HG02981 (cell line): Measurements from ENCODE around the gene CDK1.

Source experiments
- ATAC-seq: cut with Tn5 transposase; IDR thresholded peaks from one replicate; pipeline ENCODE4 v1.9.1; 2021; ENCODE audit warnings: mild to moderate bottlenecking, moderate library complexity; ENCODE audit not compliant: unreplicated experiment

The CDK1 gene

GRCh38 chr10:60778214-60778970 lies at the start of gene CDK1:
TSS of gene CDK1 (plus strand) at chr10:60778478. CDS start at chr10:60780166, 1,688 bp downstream.
- peak; percentile 97 for ATAC-seq

GRCh38 chr10:60729106-60729505 lies 49.2 kb upstream of the CDK1 start:
- ATAC-seq = no peak

- peak; percentile 78 for ATAC-seq
These were observed 47.0 kb upstream of the CDK1 start for GRCh38 chr10:60731134-60731885.

GRCh38 chr10:60732198-60732806 lies 46.0 kb upstream of the CDK1 start:
- no peak for ATAC-seq

- ATAC-seq = peak; percentile 73
These were observed 45.3 kb upstream of the CDK1 start for GRCh38 chr10:60732807-60733516.

GRCh38 chr10:60733517-60733822 lies 44.8 kb upstream of the CDK1 start:
- ATAC-seq = no peak

- no peak for ATAC-seq
These were observed 44.5 kb upstream of the CDK1 start for GRCh38 chr10:60733826-60734225.

- ATAC-seq = no peak
These were observed 44.1 kb upstream of the CDK1 start for GRCh38 chr10:60734226-60734625.

- ATAC-seq = no peak
These were observed 43.0 kb upstream of the CDK1 start for GRCh38 chr10:60735244-60735643.

GRCh38 chr10:60737242-60737641 lies 41.0 kb upstream of the CDK1 start:
- no peak for ATAC-seq

GRCh38 chr10:60739558-60739957 lies 38.7 kb upstream of the CDK1 start:
- ATAC-seq = no peak

- no peak for ATAC-seq
These were observed 35.8 kb upstream of the CDK1 start for GRCh38 chr10:60742512-60742911.

GRCh38 chr10:60747817-60748469 lies 30.3 kb upstream of the CDK1 start:
- no peak for ATAC-seq

GRCh38 chr10:60753152-60753551 lies 25.1 kb upstream of the CDK1 start:
- no peak for ATAC-seq

- no peak for ATAC-seq
These were observed 24.5 kb upstream of the CDK1 start for GRCh38 chr10:60753817-60754216.

GRCh38 chr10:60757420-60757895 lies 20.8 kb upstream of the CDK1 start:
- ATAC-seq = no peak

- no peak for ATAC-seq
These were observed 19.1 kb upstream of the CDK1 start for GRCh38 chr10:60759181-60759580.

GRCh38 chr10:60760711-60761210 lies 17.5 kb upstream of the CDK1 start:
- no peak for ATAC-seq

GRCh38 chr10:60762554-60762953 lies 15.7 kb upstream of the CDK1 start:
- no peak for ATAC-seq

- ATAC-seq = no peak
These were observed 10.9 kb upstream of the CDK1 start for GRCh38 chr10:60767424-60767823.

- ATAC-seq = no peak
These were observed 8.9 kb upstream of the CDK1 start for GRCh38 chr10:60769406-60769805.
